VCaP (cell line): ENCODE measurements around the gene NDUFAF3.
A peak's percentile ranks its signal among the peaks of the same experiment; 100 is the strongest.

Source experiments
- H3K27ac ChIP-seq: fragments of 450-650 bp; 2 replicates; pipeline ENCODE4 v1.5.1; 2017
- TF ChIP-seq, protein P1 (sequence below): fragments of 450-650 bp; conservative IDR thresholded peaks from 2 replicates; pipeline ENCODE4 v1.5.1; 2017; ENCODE audit warnings: mild to moderate bottlenecking, moderate library complexity

The NDUFAF3 gene

DNA sequence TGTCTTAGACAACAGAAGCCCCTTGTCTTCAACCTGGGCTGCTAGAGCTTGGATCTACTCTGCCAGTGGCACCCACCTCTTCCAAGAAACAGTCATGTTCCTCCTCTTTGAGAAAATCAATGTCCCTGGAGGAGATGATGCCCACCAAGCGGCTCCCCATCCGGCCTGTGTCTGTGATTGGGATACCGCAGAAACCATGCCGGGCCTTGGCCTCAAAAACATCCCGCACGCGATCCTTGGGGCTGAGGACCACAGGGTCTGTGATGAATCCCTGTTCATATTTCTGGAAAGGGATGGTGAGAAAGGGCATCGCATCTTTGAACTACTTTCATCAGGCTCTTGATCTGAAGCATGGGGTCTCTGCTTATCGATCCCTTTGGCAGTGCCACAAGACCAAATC lies 5.7 kb downstream of the NDUFAF3 start:
- TF ChIP-seq, protein P1, sequence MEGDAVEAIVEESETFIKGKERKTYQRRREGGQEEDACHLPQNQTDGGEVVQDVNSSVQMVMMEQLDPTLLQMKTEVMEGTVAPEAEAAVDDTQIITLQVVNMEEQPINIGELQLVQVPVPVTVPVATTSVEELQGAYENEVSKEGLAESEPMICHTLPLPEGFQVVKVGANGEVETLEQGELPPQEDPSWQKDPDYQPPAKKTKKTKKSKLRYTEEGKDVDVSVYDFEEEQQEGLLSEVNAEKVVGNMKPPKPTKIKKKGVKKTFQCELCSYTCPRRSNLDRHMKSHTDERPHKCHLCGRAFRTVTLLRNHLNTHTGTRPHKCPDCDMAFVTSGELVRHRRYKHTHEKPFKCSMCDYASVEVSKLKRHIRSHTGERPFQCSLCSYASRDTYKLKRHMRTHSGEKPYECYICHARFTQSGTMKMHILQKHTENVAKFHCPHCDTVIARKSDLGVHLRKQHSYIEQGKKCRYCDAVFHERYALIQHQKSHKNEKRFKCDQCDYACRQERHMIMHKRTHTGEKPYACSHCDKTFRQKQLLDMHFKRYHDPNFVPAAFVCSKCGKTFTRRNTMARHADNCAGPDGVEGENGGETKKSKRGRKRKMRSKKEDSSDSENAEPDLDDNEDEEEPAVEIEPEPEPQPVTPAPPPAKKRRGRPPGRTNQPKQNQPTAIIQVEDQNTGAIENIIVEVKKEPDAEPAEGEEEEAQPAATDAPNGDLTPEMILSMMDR = no peak
- peak overlapping the region; percentile 99 for H3K27ac ChIP-seq

DNA sequence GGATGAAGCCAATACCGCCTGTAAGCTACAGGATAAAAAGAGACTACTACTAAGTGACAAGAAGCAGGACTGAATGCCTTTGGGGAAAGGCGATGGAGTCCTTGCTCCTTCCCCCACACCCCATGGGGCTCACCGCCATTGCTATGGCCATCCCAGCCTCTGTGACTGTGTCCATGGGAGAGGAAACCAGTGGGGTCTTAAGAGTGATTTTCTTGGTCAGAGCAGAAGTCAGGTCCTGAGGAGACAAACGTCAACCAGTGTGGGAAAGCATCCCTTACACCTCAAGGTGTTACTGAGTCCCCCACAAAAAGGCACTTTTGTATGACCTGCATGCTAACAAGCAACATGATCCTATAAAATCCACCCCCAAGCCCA lies 6.4 kb downstream of the NDUFAF3 start:
- TF ChIP-seq, protein P1 = no peak
- peak overlapping the region; percentile 99 for H3K27ac ChIP-seq

DNA sequence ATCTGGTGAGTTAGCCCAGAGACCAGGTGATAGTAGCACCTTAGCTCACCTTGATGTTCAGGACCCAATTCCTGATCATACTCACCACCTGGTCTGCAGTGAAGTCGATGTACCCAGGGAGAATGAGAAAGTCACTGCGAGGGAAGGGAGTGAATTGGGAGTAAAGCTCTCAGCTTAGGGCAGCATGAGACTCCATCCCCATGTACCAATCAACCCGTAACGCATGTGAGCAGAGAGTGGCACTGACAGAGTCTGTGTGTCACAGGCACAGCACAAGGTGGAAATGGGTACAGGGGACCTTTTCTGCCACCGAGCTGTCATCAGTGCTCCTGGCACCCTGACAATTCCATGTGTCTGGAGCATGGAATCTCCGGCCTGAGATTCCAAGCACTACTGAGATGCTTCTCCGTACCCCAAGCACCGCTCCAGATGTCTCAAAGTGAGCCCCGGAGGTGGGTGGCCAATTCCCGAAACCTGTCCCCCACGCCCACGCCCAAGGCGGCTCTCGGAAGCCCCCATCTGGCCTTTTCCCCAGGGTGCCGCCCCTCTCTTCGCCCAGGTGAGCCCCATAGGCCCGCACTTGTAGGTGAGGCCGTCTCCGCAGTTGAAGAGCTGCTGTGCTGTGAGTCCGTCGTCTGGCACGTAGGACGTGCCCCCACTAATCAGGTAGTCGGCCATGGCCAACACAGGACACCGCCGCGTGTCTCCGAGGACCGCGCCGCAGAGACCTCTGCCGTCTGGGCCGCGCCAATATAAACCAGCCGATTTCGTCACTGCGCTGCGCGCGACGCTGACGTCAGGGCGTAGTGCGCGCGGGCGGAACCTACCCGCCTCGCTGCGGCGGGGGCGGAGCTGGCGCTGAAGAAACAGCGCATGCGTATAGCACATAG lies 7.0 kb downstream of the NDUFAF3 start, which contains the start of gene IMPDH2:
TSS of gene IMPDH2 (minus strand) at position 726 of the 890 bp plus-strand sequence. CDS start at position 678, 48 bp downstream.
- TF ChIP-seq, protein P1 = no peak
- peak within 1 kb of the TSS; percentile 99 for H3K27ac ChIP-seq

DNA sequence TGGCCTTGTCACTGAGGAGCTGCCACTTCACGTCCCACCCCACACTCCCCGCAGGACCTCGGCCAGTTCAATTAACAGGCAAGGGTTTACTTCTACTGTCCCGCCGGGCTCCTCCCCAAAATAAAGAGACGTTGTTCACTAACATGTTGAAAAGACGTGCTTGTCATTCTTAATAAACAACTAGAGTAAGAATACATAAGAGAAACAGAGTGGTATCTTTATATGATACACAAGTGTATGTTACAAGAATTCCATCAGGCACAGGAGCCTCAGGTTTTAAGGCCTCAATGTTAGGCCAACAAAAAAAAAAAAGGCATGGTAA lies 7.6 kb downstream of the NDUFAF3 start:
- TF ChIP-seq, protein P1 = no peak
- peak overlapping the region; percentile 99 for H3K27ac ChIP-seq

DNA sequence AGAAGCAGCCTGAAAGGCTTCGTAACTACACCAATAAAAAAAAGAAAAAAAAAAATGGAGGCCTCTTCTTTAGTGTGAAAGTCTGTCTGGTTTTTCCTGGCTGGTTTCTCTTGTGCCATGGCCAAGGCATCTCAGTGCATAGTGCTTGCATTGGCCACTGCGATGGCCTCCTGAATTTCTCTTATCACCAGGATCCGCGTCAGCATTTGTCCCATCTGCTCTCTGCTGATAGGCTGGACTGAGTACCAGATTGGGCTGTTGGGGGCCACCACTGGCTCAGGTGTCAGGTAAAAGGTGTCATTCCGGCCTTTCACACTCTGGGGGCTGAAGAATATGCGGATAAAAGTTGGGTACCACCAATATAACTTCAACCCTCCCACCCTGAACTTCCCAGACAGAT lies 8.4 kb downstream of the NDUFAF3 start:
- peak overlapping the region; percentile 99 for H3K27ac ChIP-seq

DNA sequence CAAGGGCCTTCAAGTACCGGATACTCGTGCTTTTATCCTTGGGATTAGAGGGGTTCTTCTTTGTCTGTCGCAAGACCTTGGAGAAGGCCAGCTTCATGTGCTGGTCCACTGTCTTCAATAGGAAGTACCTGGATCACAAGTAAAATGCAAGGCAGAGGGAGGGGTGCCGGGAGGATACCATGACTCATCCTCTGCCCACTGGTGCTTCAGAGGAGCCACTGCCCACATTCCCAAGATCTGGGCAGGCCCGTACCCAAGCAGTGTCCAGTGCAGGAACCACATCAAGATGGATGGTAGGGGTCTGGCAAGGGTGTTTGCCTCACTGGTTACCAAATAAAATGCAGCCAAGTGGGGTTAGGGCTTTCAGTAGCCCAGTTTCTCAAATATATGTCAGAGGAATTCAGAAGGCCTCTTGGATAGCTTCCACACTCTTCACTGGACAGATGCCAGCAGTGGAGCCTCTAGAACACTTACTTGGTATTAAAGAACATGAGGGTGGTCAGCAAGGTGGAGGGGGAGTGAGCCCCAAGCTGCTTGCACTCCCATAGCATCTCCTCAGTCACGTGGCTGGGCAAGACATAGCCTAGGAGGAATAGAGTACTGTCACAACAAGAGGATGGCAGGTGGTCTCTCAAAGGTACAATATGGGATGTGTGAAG lies 10.9 kb downstream of the NDUFAF3 start:
- H3K27ac ChIP-seq = no peak overlapping the region
- TF ChIP-seq, protein P1 = no peak

More for the DNA sequence above, 8.4 kb downstream of the NDUFAF3 start:
- TF ChIP-seq, protein P1 = no peak

DNA sequence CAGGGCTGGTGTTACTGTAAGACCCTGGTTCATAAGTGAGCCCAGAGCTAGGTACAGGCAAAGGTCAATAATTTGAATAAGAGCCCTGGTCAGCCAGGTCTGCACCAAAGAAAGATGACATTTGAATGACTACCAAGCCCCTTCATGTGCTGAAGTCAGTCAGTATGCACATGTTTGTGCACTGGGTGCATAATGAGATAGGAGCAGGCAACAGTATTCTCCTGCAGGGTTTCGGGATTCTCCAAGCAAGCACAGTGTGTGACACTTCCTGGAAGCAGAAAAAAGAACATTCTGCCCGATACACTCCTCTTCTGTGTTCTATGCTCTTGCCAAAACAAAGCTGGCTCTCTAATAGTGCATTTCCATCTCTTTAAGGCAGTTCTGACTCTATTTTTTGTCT lies 12.7 kb downstream of the NDUFAF3 start:
- H3K27ac ChIP-seq = no peak overlapping the region
- TF ChIP-seq, protein P1 = no peak
